ENCODE results near the gene HEG1.

DNA sequence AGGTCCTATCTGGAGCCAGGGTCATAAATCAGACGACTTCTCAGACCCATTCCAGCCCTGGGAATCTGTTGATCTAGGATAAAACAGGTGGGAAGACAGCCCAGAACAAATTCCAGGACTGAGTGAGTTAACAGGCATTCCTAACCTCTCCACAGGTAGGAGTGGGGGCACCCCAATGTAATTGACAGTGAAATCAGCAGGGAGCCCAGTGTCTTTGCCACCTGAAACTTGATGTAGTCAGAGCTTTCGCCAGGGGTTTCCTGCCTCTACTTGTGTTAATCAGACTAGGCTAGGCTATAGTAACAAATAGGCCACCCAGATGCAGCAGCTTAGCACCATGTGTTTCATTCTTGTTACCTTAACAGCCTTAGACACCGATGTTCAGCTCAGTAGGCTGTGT lies 2.7 kb upstream of the HEG1 start:
- no peak for TF ChIP-seq CTCF (IDR thresholded peaks at IDR 0.05)
- TF ChIP-seq GTF2I (CRISPR knock-in tag; conservative IDR thresholded peaks at IDR 0.05) = no peak
- no peak for TF ChIP-seq ZNF532 (CRISPR knock-in tag; IDR thresholded peaks at IDR 0.05; ENCODE audit: borderline replicate concordance)
- no peak for TF ChIP-seq NFYB (CRISPR knock-in tag; conservative IDR thresholded peaks at IDR 0.05; ENCODE audit: low read depth)
- TF ChIP-seq NR2C2 (CRISPR knock-in tag; IDR thresholded peaks at IDR 0.05) = no peak
- no peak for TF ChIP-seq NR3C1 (CRISPR knock-in tag; conservative IDR thresholded peaks at IDR 0.05; ENCODE audit: low read depth)
- no peak for TF ChIP-seq ATF3 (CRISPR knock-in tag; conservative IDR thresholded peaks at IDR 0.05)
- no peak for TF ChIP-seq GABPB1 (CRISPR knock-in tag; IDR thresholded peaks at IDR 0.05)
- TF ChIP-seq SP1 (CRISPR knock-in tag; conservative IDR thresholded peaks at IDR 0.05) = no peak
- no peak for TF ChIP-seq MAX (CRISPR knock-in tag; IDR thresholded peaks at IDR 0.05)
